Endothelial cell of umbilical vein (primary cell): ENCODE data around the gene TCP10L. TPM values are rescaled to one million over a fixed set of nuclear protein-coding genes. Genes with fewer than 3 reads are reported as not detected.

Experiments
- BruUV-seq: library from RNA; stranded (reverse); fragments of 400-500 nt; replicated peaks from 2 replicates; lab custom pipeline; 2021; lab: Mats Ljungman, UMichigan
- CTCF ChIA-PET: fragments of 300-600, 350-600 bp; sonication (Branson Sonifier 250); formaldehyde crosslinking; loops from one replicate; lab custom pipeline; 2021; ENCODE audit warnings: antibody characterized with exemption, inconsistent platforms; lab: Charles Lee
- POLR2A ChIA-PET: fragments of 300-600, 350-600 bp; sonication (Branson Sonifier 250); formaldehyde crosslinking; loops from one replicate; lab custom pipeline; 2021; ENCODE audit warnings: antibody characterized with exemption, inconsistent platforms; lab: Charles Lee
- DNase-seq: peaks from one replicate; pipeline ENCODE4 v3.0.0-alpha.2; 2011; ENCODE audit warnings: low read depth, low spot score
- FAIRE-seq: peaks from 2 replicates; lab custom pipeline; 2011; peaks lifted over from hg19 to GRCh38; lab: Jason Lieb, UNC
- H2AFZ ChIP-seq: 2 replicates; pipeline ENCODE4 v1.6.0; 2012; ENCODE audit warnings: low read depth, low read length, control low read depth, inconsistent platforms
- H3K27ac ChIP-seq: 2 replicates; pipeline ENCODE4 v1.5.1; 2011; ENCODE audit warnings: low read depth, mild to moderate bottlenecking, control low read depth, low read length, moderate library complexity; ENCODE audit not compliant: insufficient read depth
- H3K27me3 ChIP-seq, 2 experiments: 2 replicates each; pipeline versions ENCODE4 v1.6.0 to v1.6.1; 2011; ENCODE audit warnings: low read length in 2 of 2, mixed read lengths in 1 of 2; ENCODE audit not compliant: control insufficient read depth in 2 of 2, insufficient read depth in 2 of 2
- H3K36me3 ChIP-seq, 2 experiments: 2 replicates in 1 of 2; 3 replicates in 1 of 2; pipeline ENCODE4 v1.5.1; 2011; ENCODE audit warnings: low read length in 2 of 2, mild to moderate bottlenecking in 1 of 2, moderate library complexity in 1 of 2; ENCODE audit not compliant: control insufficient read depth in 2 of 2, insufficient read depth in 2 of 2; ENCODE audit errors: extremely low read depth in 1 of 2
- H3K4me1 ChIP-seq: 3 replicates; pipeline ENCODE4 v1.5.1; 2011; ENCODE audit warnings: mild to moderate bottlenecking, low read length; ENCODE audit not compliant: control insufficient read depth, insufficient read depth; ENCODE audit errors: extremely low read depth
- H3K4me2 ChIP-seq: 2 replicates; pipeline ENCODE4 v1.6.1; 2011; ENCODE audit warnings: low read length, control low read depth, mixed read lengths; ENCODE audit not compliant: insufficient read depth
- H3K4me3 ChIP-seq, 3 experiments: fragments of 200-600 bp in 1 of 3; sonication (generic), shearing (Covaris generic) in 1 of 3; replicated peaks in 1 of 3; 2 replicates each; pipeline ENCODE4 v1.5.1; 2011 to 2016; ENCODE audit warnings: control low read depth in 3 of 3, low read length in 3 of 3, mild to moderate bottlenecking in 2 of 3, inconsistent platforms in 1 of 3, low read depth in 1 of 3, moderate library complexity in 1 of 3; ENCODE audit not compliant: insufficient read depth in 1 of 3
- H3K79me2 ChIP-seq: 2 replicates; pipeline ENCODE4 v1.6.0; 2012; ENCODE audit warnings: low read length, inconsistent platforms; ENCODE audit not compliant: control insufficient read depth, insufficient read depth
- H3K9ac ChIP-seq: replicated peaks from 2 replicates; pipeline ENCODE3; 2011; ENCODE audit warnings: low read length, control low read depth; ENCODE audit not compliant: insufficient read depth; ENCODE audit errors: extremely low read depth
- H3K9me1 ChIP-seq: replicated peaks from 3 replicates; pipeline ENCODE4 v1.6.0; 2011; ENCODE audit warnings: mild to moderate bottlenecking, low read length; ENCODE audit not compliant: control insufficient read depth, insufficient read depth; ENCODE audit errors: extremely low read depth
- H3K9me3 ChIP-seq: replicated peaks from 2 replicates; pipeline ENCODE4 v1.5.1; 2012; ENCODE audit warnings: low read length, inconsistent platforms; ENCODE audit not compliant: control insufficient read depth, insufficient read depth
- H4K20me1 ChIP-seq: replicated peaks from 2 replicates; pipeline ENCODE3; 2011; ENCODE audit warnings: mild to moderate bottlenecking, low read length; ENCODE audit not compliant: control insufficient read depth, insufficient read depth; ENCODE audit errors: extremely low read depth
- EZH2 ChIP-seq: IDR thresholded peaks from 2 replicates; pipeline ENCODE4 v1.6.1; 2012; ENCODE audit warnings: borderline replicate concordance, low read depth, mild to moderate bottlenecking, moderate library complexity, low read length, inconsistent platforms; ENCODE audit not compliant: severe bottlenecking
- FOS ChIP-seq: IDR thresholded peaks from 2 replicates; pipeline ENCODE4 v1.6.1; 2011; ENCODE audit warnings: mild to moderate bottlenecking, low read length, moderate library complexity, borderline replicate concordance; ENCODE audit not compliant: insufficient read depth
- GATA2 ChIP-seq: IDR thresholded peaks from 2 replicates; pipeline ENCODE4 v1.7.0; 2011; ENCODE audit warnings: low read depth, mild to moderate bottlenecking, moderate library complexity, mixed read lengths, low read length; ENCODE audit not compliant: insufficient read length, insufficient read depth
- MYC ChIP-seq: IDR thresholded peaks from one replicate; pipeline ENCODE4 v1.6.1; 2011; ENCODE audit warnings: mild to moderate bottlenecking, low read depth, low read length
- POLR2A ChIP-seq: IDR thresholded peaks from 2 replicates; pipeline ENCODE4 v1.6.1; 2012; ENCODE audit warnings: low read depth, mild to moderate bottlenecking, control low read depth, low read length
- POLR2AphosphoS5 ChIP-seq: IDR thresholded peaks from 2 replicates; pipeline ENCODE4 v1.6.1; 2012; ENCODE audit warnings: low read depth, mild to moderate bottlenecking, control low read depth, low read length, moderate library complexity; ENCODE audit not compliant: insufficient read depth
- dilution Hi-C: fragments of 300-500 bp; cut with MboI; formaldehyde crosslinking; loops from one replicate; pipeline ENCODE4 v1.15.0; 2019; ENCODE audit warnings: low sequenced_read_pairs; ENCODE audit not compliant: extremely low pct_ligation_motif_present
- intact Hi-C: fragments of 100-400 bp; cut with micrococcal nuclease; formaldehyde crosslinking; loops from one replicate; pipeline ENCODE4 v1.10.0; 2022
- polyA plus RNA-seq, 4 experiments: library from polyadenylated mRNA; depleted of rRNA in 3 of 4; stranded (reverse) in 3 of 4; unstranded in 1 of 4; fragments of >200 nt; gene quantifications; 2 replicates each; pipeline versions ENCODE4 v1.2.1 to v1.2.3, GENCODE V29; 2011 to 2012; ENCODE audit warnings: missing spikeins in 1 of 4
- total RNA-seq: library from RNA; stranded (reverse); gene quantifications from 2 replicates; pipeline ENCODE4 v1.2.3, GENCODE V29; 2021
- TF ChIP-seq, protein P1 (sequence below): IDR thresholded peaks from 2 replicates; pipeline ENCODE4 v1.6.1; 2011; ENCODE audit not compliant: insufficient read depth, insufficient read length
- TF ChIP-seq, protein P2 (sequence below), 2 donors: IDR thresholded peaks; 1 replicate in 1 of 2; 2 replicates in 1 of 2; pipeline ENCODE4 v1.5.1; 2011; ENCODE audit warnings: low read length in 2 of 2, mild to moderate bottlenecking in 2 of 2, moderate library complexity in 2 of 2, control low read depth in 1 of 2, inconsistent platforms in 1 of 2, low read depth in 1 of 2; ENCODE audit not compliant: insufficient read depth in 1 of 2; ENCODE audit errors: extremely low read depth in 1 of 2

Gene TCP10L
- total and polyA plus RNA-seq, 2 donors (not counting 3 experiments of a cell fraction or from before 2014, with no cell fraction given), result 0.07 TPM; not detected in 1

DNA sequence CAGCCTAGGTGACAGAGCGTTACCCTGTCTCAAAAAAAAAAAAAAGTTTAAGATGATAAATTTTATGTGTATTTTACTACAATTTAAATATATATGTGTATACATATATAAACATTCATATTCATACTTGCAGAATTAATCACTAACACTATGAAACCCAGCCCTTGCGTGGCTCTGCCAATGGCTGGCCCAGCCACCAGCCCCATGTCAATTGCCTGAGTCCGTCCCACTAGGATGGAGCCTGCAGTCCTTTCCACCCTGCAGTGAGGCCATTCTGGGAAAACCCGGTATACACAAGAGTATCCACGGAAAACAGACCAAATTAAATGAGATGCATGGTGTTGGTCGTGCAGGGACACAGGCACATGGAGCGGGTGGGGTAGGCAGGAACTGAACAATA, 49.7 kb downstream of the TCP10L start:
- dilution Hi-C loops (no loop called here), intact Hi-C loops (no loop called here)
- no peaks in the 10 kb centered on the region for H3K79me2 ChIP-seq
- H3K4me1 ChIP-seq, result no peaks in the 10 kb centered on the region
- TF ChIP-seq FOS (no peak), GATA2 (no peak), POLR2AphosphoS5 (no peak)
- TF ChIP-seq, protein P1, sequence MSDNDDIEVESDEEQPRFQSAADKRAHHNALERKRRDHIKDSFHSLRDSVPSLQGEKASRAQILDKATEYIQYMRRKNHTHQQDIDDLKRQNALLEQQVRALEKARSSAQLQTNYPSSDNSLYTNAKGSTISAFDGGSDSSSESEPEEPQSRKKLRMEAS, result no peak
- H4K20me1 ChIP-seq, result no peaks in the 10 kb centered on the region
- POLR2A ChIA-PET, result no interaction called here
- no peak overlapping the region for H3K9ac ChIP-seq
- DNase-seq (no peak), FAIRE-seq (no peak)
- no peak overlapping the region for H3K4me2 ChIP-seq
- H3K36me3 ChIP-seq, result no peaks in the 10 kb centered on the region
- no peaks in the 10 kb centered on the region for H3K9me1 ChIP-seq
- CTCF ChIA-PET, result no interaction called here
- H3K27me3 ChIP-seq, result no peaks in the 10 kb centered on the region
- no peaks in the 10 kb centered on the region for H3K9me3 ChIP-seq
- no peak overlapping the region for H3K4me3 ChIP-seq
- H3K27ac ChIP-seq, result no peak overlapping the region
- BruUV-seq, result no TSS peak
- H2AFZ ChIP-seq, result no peak overlapping the region

DNA sequence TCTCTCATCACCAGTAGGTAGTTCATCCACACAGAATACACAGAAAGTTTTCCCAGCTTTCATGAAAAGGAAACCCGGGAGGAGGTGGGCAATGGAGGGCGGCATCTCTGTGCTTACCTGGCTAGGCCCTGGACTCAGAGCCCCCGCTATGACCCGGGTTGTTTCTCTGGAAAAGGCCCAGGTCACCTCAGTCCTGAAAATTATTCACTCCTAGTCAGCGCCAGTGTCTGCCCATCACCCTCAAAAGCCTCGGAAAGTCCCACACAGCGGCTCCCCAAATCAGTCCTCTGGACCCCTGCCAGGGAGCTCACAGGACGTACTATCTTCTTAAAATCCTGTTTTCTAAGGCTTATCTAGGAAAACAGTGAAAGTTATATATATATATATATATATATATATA, 51.2 kb downstream of the TCP10L start:
- Histone ChIP-seq H3K9ac (no peak overlapping the region), H3K4me3 (no peak overlapping the region), H3K27ac (no peak overlapping the region), H2AFZ (no peak overlapping the region), H3K4me1 (no peaks in the 10 kb centered on the region), H4K20me1 (no peaks in the 10 kb centered on the region), H3K9me1 (no peaks in the 10 kb centered on the region), H3K4me2 (no peak overlapping the region), H3K27me3 (no peaks in the 10 kb centered on the region), H3K79me2 (no peaks in the 10 kb centered on the region), H3K36me3 (no peaks in the 10 kb centered on the region), H3K9me3 (no peaks in the 10 kb centered on the region)
- TF ChIP-seq, protein P2, sequence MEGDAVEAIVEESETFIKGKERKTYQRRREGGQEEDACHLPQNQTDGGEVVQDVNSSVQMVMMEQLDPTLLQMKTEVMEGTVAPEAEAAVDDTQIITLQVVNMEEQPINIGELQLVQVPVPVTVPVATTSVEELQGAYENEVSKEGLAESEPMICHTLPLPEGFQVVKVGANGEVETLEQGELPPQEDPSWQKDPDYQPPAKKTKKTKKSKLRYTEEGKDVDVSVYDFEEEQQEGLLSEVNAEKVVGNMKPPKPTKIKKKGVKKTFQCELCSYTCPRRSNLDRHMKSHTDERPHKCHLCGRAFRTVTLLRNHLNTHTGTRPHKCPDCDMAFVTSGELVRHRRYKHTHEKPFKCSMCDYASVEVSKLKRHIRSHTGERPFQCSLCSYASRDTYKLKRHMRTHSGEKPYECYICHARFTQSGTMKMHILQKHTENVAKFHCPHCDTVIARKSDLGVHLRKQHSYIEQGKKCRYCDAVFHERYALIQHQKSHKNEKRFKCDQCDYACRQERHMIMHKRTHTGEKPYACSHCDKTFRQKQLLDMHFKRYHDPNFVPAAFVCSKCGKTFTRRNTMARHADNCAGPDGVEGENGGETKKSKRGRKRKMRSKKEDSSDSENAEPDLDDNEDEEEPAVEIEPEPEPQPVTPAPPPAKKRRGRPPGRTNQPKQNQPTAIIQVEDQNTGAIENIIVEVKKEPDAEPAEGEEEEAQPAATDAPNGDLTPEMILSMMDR (IDR thresholded peaks at IDR 0.05; ENCODE audit: extremely low read depth in 1 of 2, insufficient read depth in 1 of 2, low read depth in 1 of 2, low read length in 2 of 2), result no peak
- TF ChIP-seq POLR2A (no peak), EZH2 (no peak), FOS (no peak), MYC (no peak)
- TF ChIP-seq, protein P1, result no peak
- intact Hi-C loops (no loop called here), dilution Hi-C loops (no loop called here)
- BruUV-seq, result no TSS peak
- DNase-seq (no peak), FAIRE-seq (no peak)
- ChIA-PET CTCF (no interaction called here), POLR2A (interaction anchor here (0.6 kb wide), 1 partner anchor 26 kb away, joined by 4 read pairs; no protein-coding TSS in a partner anchor)
